Cardiac fibroblast (primary cell): ENCODE results near the gene SDR42E2.

Source experiments
- DNase-seq, 2 donors: peaks; one replicate each; pipeline versions ENCODE4 v3.0.0 to v3.0.0-alpha.2; 2010; ENCODE audit warnings: low read depth in 2 of 2
- H3K4me3 ChIP-seq, 2 donors: replicated peaks in 1 of 2; 1 replicate in 1 of 2; 2 replicates in 1 of 2; pipeline ENCODE4 v1.5.1; 2011; ENCODE audit warnings: low read depth in 2 of 2, low read length in 2 of 2, mild to moderate bottlenecking in 2 of 2, moderate library complexity in 1 of 2
- CTCF ChIP-seq: IDR thresholded peaks from one replicate; pipeline ENCODE4 v1.5.1; 2011; ENCODE audit warnings: low read depth, mild to moderate bottlenecking, low read length, inconsistent platforms

The SDR42E2 gene

GRCh38 chr16:22184615-22184968, 22.3 kb downstream of the SDR42E2 start:
- DNase-seq: no peak
- H3K4me3 ChIP-seq: no peak overlapping the region
- no peak for TF ChIP-seq CTCF

- DNase-seq: no peak
- peak; percentile 17 for TF ChIP-seq CTCF
- no peak overlapping the region for H3K4me3 ChIP-seq
Observed at GRCh38 chr16:22186517-22186916, 24.2 kb downstream of the SDR42E2 start.

- no peak overlapping the region for H3K4me3 ChIP-seq
- DNase-seq: no peak
- TF ChIP-seq CTCF: no peak
Observed at GRCh38 chr16:22188267-22188594, 25.9 kb downstream of the SDR42E2 start.

GRCh38 chr16:22188595-22189442, 26.5 kb downstream of the SDR42E2 start:
- peak; percentile 84 for TF ChIP-seq CTCF
- H3K4me3 ChIP-seq: no peak overlapping the region
- peak; percentile 95 to 96 for DNase-seq

GRCh38 chr16:22189473-22190080, 27.3 kb downstream of the SDR42E2 start:
- TF ChIP-seq CTCF: no peak
- H3K4me3 ChIP-seq: peak overlapping the region; percentile 51 to 65
- DNase-seq: peak; percentile 47 to 63

GRCh38 chr16:22190081-22190775, 27.9 kb downstream of the SDR42E2 start:
- peak; percentile 100 for DNase-seq
- TF ChIP-seq CTCF: no peak
- peak overlapping the region; percentile 51 to 65 for H3K4me3 ChIP-seq
